WTC11 (cell line): Measurements from ENCODE around the gene RCN2. TPM values are rescaled to one million over a fixed set of nuclear protein-coding genes. Genes with fewer than 3 reads are reported as not detected.

Experiments used
- ATAC-seq: fragments of 200-7000 bp; cut with Tn5 transposase; 2 replicates; pipeline ENCODE4 v1.10.0; 2021; ENCODE audit warnings: mild to moderate bottlenecking, moderate library complexity
- CTCF ChIA-PET: fragments of 300-600 bp; sonication (Branson Sonifier 250); formaldehyde crosslinking; loops from one replicate; lab custom pipeline; 2021; ENCODE audit warnings: antibody characterized with exemption; lab: Charles Lee
- POLR2A ChIA-PET: fragments of 350-600 bp; sonication (Branson Sonifier 250); formaldehyde crosslinking; loops from one replicate; lab custom pipeline; 2021; ENCODE audit warnings: antibody characterized with exemption; lab: Charles Lee
- DNase-seq: peaks from one replicate; pipeline ENCODE4 v3.0.0; 2021; ENCODE audit warnings: low spot score
- H3K27ac Mint-ChIP-seq: 2 replicates; pipeline ENCODE4 v1.8.0; 2021; ENCODE audit warnings: mixed read lengths
- H3K27me3 Mint-ChIP-seq: 2 replicates; pipeline ENCODE4 v1.8.0; 2021; ENCODE audit warnings: low read depth, mild to moderate bottlenecking, moderate library complexity, mixed read lengths
- H3K36me3 Mint-ChIP-seq: 2 replicates; pipeline ENCODE4 v1.8.0; 2021; ENCODE audit warnings: mixed read lengths
- H3K4me1 Mint-ChIP-seq: 2 replicates; pipeline ENCODE4 v1.8.0; 2022; ENCODE audit warnings: mixed read lengths
- H3K4me3 Mint-ChIP-seq: 2 replicates; pipeline ENCODE4 v1.8.0; 2021; ENCODE audit warnings: mild to moderate bottlenecking, moderate library complexity, mixed read lengths
- H3K9me3 Mint-ChIP-seq: 2 replicates; pipeline ENCODE4 v1.8.0; 2021; ENCODE audit warnings: mixed read lengths
- AR ChIP-seq: fragments of 250-450 bp; sonication (Bioruptor Pico); IDR thresholded peaks from 2 replicates; pipeline ENCODE4 v1.9.0; 2021; ENCODE audit warnings: mild to moderate bottlenecking
- ATF1 ChIP-seq: sonication (generic); formaldehyde crosslinking; IDR thresholded peaks from 2 replicates; pipeline ENCODE4 v1.8.1; 2023; ENCODE audit warnings: mild to moderate bottlenecking, moderate library complexity, missing genetic modification reagents
- CBFB ChIP-seq: sonication (generic); formaldehyde crosslinking; IDR thresholded peaks from 2 replicates; pipeline ENCODE4 v1.8.1; 2022; ENCODE audit warnings: mild to moderate bottlenecking, low read depth, missing genetic modification reagents
- CREB1 ChIP-seq: sonication (generic); formaldehyde crosslinking; IDR thresholded peaks from 2 replicates; pipeline ENCODE4 v1.8.0; 2023; ENCODE audit warnings: mild to moderate bottlenecking, missing genetic modification reagents
- ERG ChIP-seq: fragments of 250-450 bp; sonication (Bioruptor Pico); IDR thresholded peaks from 2 replicates; pipeline ENCODE4 v1.8.0; 2021; ENCODE audit warnings: mild to moderate bottlenecking
- FOXP1 ChIP-seq: sonication (generic); formaldehyde crosslinking; IDR thresholded peaks from 2 replicates; pipeline ENCODE4 v1.8.0; 2022; ENCODE audit warnings: missing genetic modification reagents, mild to moderate bottlenecking, moderate library complexity, borderline replicate concordance
- GTF2I ChIP-seq: fragments of 250-450 bp; sonication (Bioruptor Pico); conservative IDR thresholded peaks from 2 replicates; pipeline ENCODE4 v1.4.0; 2021; ENCODE audit warnings: mild to moderate bottlenecking
- JUN ChIP-seq: sonication (generic); formaldehyde crosslinking; IDR thresholded peaks from 2 replicates; pipeline ENCODE4 v1.8.0; 2023; ENCODE audit warnings: mild to moderate bottlenecking, missing genetic modification reagents
- MAX ChIP-seq: sonication (generic); formaldehyde crosslinking; IDR thresholded peaks from 2 replicates; pipeline ENCODE4 v1.8.0; 2022; ENCODE audit warnings: mild to moderate bottlenecking, missing genetic modification reagents
- MXD4 ChIP-seq: fragments of 250-450 bp; sonication (Bioruptor Pico); IDR thresholded peaks from 2 replicates; pipeline ENCODE4 v1.8.0; 2021; ENCODE audit warnings: mild to moderate bottlenecking, moderate library complexity, borderline replicate concordance
- NFATC4 ChIP-seq: fragments of 250-450 bp; sonication (Bioruptor Pico); IDR thresholded peaks from 2 replicates; pipeline ENCODE4 v1.9.0; 2021; ENCODE audit warnings: mild to moderate bottlenecking
- NFYB ChIP-seq: sonication (generic); formaldehyde crosslinking; conservative IDR thresholded peaks from 2 replicates; pipeline ENCODE4 v1.8.0; 2022; ENCODE audit warnings: low read depth, missing genetic modification reagents
- NR2C2 ChIP-seq: sonication (generic); formaldehyde crosslinking; IDR thresholded peaks from 2 replicates; pipeline ENCODE4 v1.8.0; 2022; ENCODE audit warnings: mild to moderate bottlenecking, missing genetic modification reagents
- RELA ChIP-seq: sonication (generic); formaldehyde crosslinking; IDR thresholded peaks from 2 replicates; pipeline ENCODE4 v1.8.1; 2022; ENCODE audit warnings: missing genetic modification reagents, mild to moderate bottlenecking, borderline replicate concordance
- SOX15 ChIP-seq: fragments of 250-450 bp; sonication (Bioruptor Pico); IDR thresholded peaks from 2 replicates; pipeline ENCODE4 v1.9.0; 2021; ENCODE audit warnings: mild to moderate bottlenecking
- ZBTB21 ChIP-seq: sonication (generic); formaldehyde crosslinking; IDR thresholded peaks from 2 replicates; pipeline ENCODE4 v1.8.1; 2023; ENCODE audit warnings: mild to moderate bottlenecking, missing genetic modification reagents, borderline replicate concordance
- ZNF138 ChIP-seq: sonication (generic); formaldehyde crosslinking; conservative IDR thresholded peaks from 2 replicates; pipeline ENCODE4 v1.8.1; 2022; ENCODE audit warnings: mild to moderate bottlenecking, moderate library complexity, missing genetic modification reagents
- ZNF281 ChIP-seq: sonication (generic); formaldehyde crosslinking; IDR thresholded peaks from 2 replicates; pipeline ENCODE4 v1.8.0; 2023; ENCODE audit warnings: mild to moderate bottlenecking, missing genetic modification reagents
- ZNF671 ChIP-seq: fragments of 250-450 bp; sonication (Bioruptor Pico); IDR thresholded peaks from 2 replicates; pipeline ENCODE4 v1.8.0; 2021; ENCODE audit warnings: mild to moderate bottlenecking
- total RNA-seq: library from RNA; stranded (reverse); gene quantifications from 3 replicates; pipeline ENCODE4 v1.2.3, GENCODE V29; 2021

The RCN2 gene
- total RNA-seq, 1 experiment from 2014 or later = 112 TPM

- TF ChIP-seq AR (CRISPR knock-in tag) (no peak), CREB1 (CRISPR knock-in tag) (no peak), JUN (CRISPR knock-in tag) (no peak)
- TF ChIP-seq, all 79 proteins: peak for 0
Observed at GRCh38 chr15:76982356-76982755, 50.8 kb downstream of the RCN2 start (continued).

- ChIA-PET POLR2A (no interaction called here), CTCF (interaction anchor here (1.2 to 3.4 kb wide), 2 partner anchors 10 to 41 kb away, joined by 3 to 23 read pairs; no protein-coding TSS in a partner anchor)
- ATAC-seq (no peak), DNase-seq (no peak)
- Mint-ChIP-seq H3K36me3 (0 out of 2 replicates have a peak, but pooled peaks cover 3% of the 10 kb centered on the region), H3K27ac (no peak overlapping the region), H3K4me3 (no peak overlapping the region), H3K9me3 (peaks cover 11% of the 10 kb centered on the region), H3K4me1 (no peaks in the 10 kb centered on the region), H3K27me3 (no peaks in the 10 kb centered on the region)
- TF ChIP-seq ATF1 (CRISPR knock-in tag) = no peak
- no peak for TF ChIP-seq GTF2I (CRISPR knock-in tag)
- no peak for TF ChIP-seq MAX
- no peak for TF ChIP-seq NR2C2
- TF ChIP-seq NFYB = no peak
- no peak for TF ChIP-seq ZNF138 (CRISPR knock-in tag)
- no peak for TF ChIP-seq SOX15 (CRISPR knock-in tag)
- no peak for TF ChIP-seq ZNF281
- no peak for TF ChIP-seq AR (CRISPR knock-in tag)
- TF ChIP-seq MXD4 (CRISPR knock-in tag) = no peak
- TF ChIP-seq FOXP1 (CRISPR knock-in tag) = no peak
- TF ChIP-seq NFATC4 = no peak
- TF ChIP-seq CBFB (CRISPR knock-in tag) = no peak
- TF ChIP-seq RELA (CRISPR knock-in tag) = no peak
- no peak for TF ChIP-seq ERG
- no peak for TF ChIP-seq ZNF671 (CRISPR knock-in tag)
- TF ChIP-seq ZBTB21 (CRISPR knock-in tag) = no peak
Observed at GRCh38 chr15:76982756-76983155, 51.2 kb downstream of the RCN2 start.
